WI38 (cell line): Measurements from ENCODE around the gene FHL2.
"Not testable (repeated sequence)": the region's sequence is repeated elsewhere in the genome, so short reads cannot be mapped to it uniquely, and the experiment has no call there.

Experiments
- H3K4me3 ChIP-seq: 2 replicates; pipeline ENCODE4 v1.5.1; 2011; ENCODE audit warnings: low read depth, mild to moderate bottlenecking, control low read depth, low read length
- TF ChIP-seq, protein P1 (sequence below): IDR thresholded peaks from 2 replicates; pipeline ENCODE4 v1.5.1; 2012; ENCODE audit warnings: low read depth, mild to moderate bottlenecking, control low read depth, low read length

FHL2 gene

DNA sequence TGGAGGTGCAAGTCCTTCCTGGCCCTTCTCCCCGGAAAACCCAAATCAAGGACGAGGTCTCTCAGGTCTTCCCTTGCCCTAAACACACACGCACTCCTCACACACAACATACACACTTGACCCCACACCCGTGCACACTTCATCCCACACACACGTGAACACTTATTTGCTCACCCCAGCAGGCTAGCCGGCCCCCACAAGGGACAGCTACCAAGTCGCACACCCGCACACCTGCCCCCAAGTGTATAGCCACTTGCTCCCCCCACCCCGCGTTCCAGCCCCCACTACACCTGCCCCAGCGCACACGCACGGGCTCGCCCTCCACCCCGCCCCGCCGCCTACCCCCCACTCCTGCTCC lies 69.7 kb downstream of the FHL2 start:
- peak overlapping the region; percentile 74 for H3K4me3 ChIP-seq
- TF ChIP-seq, protein P1, sequence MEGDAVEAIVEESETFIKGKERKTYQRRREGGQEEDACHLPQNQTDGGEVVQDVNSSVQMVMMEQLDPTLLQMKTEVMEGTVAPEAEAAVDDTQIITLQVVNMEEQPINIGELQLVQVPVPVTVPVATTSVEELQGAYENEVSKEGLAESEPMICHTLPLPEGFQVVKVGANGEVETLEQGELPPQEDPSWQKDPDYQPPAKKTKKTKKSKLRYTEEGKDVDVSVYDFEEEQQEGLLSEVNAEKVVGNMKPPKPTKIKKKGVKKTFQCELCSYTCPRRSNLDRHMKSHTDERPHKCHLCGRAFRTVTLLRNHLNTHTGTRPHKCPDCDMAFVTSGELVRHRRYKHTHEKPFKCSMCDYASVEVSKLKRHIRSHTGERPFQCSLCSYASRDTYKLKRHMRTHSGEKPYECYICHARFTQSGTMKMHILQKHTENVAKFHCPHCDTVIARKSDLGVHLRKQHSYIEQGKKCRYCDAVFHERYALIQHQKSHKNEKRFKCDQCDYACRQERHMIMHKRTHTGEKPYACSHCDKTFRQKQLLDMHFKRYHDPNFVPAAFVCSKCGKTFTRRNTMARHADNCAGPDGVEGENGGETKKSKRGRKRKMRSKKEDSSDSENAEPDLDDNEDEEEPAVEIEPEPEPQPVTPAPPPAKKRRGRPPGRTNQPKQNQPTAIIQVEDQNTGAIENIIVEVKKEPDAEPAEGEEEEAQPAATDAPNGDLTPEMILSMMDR = no peak

DNA sequence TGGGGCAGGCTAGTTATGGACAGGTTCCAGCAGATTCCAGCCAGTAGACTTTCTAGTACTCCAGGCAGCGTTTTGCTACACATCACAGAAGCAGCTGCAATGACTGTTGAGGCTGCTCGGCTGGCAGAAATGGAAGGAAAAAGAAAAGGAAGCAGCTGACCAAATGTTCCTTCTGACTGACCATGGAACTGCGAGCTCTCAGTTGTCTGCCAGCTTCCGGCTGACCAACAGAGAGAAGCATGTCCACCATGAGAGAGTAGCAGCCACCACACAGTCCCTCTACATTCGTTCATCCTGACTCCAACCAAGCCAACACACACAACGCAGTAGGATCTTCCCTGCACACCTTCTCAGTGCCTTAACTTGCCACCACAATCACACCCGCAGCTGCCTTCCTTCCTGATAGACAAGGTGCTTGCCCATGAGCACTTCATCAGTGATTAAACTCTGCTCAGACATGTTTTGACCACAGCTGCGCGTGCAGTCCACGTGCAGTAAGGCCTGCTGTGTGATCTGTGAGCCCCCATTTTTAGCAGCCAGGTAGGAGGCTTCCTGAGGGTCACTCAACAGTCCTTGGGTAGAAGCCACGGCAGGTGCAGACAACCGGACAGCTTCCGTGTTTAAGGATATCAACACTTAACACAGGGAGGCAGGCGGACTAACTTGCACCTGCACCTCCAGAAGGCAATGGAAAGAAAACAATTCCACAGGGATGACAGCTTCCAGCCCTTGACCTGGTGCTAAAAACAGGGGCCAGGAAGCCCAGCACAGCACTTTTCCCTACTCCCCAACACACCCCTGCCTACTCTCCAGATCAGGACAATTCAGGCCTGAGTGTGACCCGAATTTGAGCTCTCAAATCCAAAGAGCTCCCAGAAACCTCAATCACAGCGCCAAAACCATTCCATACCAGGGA lies 70.3 kb downstream of the FHL2 start:
- TF ChIP-seq, protein P1 = no peak
- H3K4me3 ChIP-seq = peak overlapping the region; percentile 74

DNA sequence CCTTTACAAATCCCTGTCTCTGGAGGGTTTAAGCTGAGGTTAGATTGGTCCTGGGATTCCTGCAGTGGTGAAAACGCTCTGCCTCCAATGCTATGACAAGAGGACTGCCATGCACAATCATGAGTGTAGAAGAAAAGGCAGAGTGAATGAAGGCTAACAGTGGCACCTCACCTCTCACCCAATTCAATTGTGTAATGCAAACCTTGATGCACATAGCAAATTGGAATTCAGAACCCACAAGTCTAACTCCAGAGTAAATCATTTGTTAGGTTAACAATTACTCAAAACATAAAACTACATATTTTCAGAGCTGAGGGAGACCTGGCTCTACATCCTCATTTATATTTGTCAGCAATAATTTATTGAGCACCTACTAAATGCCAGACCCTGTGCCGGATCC lies 71.2 kb downstream of the FHL2 start:
- TF ChIP-seq, protein P1 = no peak
- no peak overlapping the region for H3K4me3 ChIP-seq

DNA sequence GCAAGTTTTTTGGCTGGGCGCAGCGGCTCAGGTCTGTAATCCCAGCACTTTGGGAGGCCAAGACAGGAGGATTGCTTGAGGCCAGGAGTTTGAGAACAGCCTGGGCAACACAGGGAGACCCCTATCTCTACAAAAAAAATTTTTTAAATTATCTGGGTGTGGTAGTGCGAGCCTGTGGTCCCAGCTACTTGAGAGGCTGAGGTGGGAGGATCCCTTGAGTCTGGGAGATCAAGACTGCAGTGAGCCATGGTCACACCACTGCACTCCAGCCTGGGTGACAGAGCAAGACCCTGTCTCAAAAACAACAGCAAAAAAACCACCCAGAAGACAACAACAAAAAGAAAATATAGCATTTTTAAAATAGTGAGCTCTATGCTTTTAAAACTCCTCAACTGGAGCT lies 71.6 kb downstream of the FHL2 start:
- H3K4me3 ChIP-seq = not testable (repeated sequence)

DNA sequence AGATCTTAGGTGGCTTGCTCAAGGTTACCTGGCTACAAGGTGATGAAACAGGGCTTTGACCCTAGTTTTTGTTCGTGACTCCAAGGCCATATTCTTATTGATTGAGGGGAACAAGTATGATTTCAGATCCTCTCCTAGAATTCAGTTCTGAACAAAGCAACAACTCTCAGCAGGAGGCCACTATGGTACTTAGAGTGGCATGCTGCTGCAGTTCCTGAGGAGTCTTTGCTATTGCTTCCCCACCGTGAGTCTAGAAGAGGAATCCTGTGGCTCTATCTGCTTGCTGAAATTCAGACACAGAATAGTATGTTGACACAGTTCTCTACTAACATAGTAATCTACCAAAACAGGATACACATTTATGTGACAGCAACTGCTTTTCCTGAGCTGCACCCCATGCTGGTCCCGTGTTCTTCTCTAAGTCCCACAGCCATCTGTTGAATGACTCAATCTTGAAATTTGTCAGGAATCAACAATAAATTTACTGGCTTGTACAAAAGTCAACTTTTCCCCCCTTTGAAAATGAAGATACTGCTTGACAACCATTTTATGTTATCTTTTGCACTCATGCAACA lies 73.4 kb downstream of the FHL2 start:
- H3K4me3 ChIP-seq = no peak overlapping the region
- TF ChIP-seq, protein P1 = no peak

DNA sequence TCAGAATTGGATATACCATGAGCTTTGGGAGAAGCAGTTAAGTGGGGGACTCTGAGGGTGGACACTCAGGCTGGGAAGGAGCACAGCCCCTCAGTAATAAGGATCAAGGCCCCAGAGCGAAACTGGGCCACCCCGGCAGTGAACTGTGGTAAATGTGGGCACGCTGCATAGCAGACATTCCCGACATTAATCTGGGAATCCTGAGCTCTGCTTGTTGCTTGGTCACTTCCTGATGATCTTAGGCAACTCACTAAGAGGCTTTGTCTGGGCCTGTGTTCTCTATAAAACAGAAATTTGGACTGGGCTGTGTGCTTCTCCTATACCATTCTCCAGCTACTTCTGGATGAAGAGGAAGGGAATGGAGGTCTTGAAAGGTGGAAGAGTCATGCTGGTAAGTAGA lies 74.1 kb downstream of the FHL2 start:
- TF ChIP-seq, protein P1 = no peak
- H3K4me3 ChIP-seq = no peak overlapping the region

DNA sequence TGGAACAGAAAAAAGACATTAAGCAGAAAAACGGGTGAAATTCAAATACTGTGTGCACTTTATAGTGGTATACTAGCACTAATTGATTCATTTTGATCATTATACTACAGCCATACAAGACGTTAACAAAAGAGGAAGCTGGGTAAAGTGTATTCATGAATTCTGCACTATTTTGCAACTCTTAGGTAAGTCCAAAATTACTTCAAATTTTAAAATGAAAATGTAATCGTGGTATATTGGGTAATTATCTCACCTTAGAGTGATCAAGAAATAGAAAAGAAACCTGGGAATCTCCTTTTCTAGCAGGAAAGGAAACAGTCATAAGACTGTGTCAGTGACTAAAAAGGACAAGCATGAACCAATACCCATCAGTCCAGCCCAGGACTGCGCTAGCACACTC lies 74.8 kb downstream of the FHL2 start:
- no peak overlapping the region for H3K4me3 ChIP-seq
- TF ChIP-seq, protein P1 = no peak
